CD4-positive, alpha-beta T cell treated with Interleukin-4 for 1 hour (primary cell): ENCODE data around the gene COL6A1.

Experiments
- DNase-seq, 2 donors: peaks; one replicate each; pipeline ENCODE4 v3.0.0-alpha.2; 2020 to 2022

COL6A1 gene

DNA sequence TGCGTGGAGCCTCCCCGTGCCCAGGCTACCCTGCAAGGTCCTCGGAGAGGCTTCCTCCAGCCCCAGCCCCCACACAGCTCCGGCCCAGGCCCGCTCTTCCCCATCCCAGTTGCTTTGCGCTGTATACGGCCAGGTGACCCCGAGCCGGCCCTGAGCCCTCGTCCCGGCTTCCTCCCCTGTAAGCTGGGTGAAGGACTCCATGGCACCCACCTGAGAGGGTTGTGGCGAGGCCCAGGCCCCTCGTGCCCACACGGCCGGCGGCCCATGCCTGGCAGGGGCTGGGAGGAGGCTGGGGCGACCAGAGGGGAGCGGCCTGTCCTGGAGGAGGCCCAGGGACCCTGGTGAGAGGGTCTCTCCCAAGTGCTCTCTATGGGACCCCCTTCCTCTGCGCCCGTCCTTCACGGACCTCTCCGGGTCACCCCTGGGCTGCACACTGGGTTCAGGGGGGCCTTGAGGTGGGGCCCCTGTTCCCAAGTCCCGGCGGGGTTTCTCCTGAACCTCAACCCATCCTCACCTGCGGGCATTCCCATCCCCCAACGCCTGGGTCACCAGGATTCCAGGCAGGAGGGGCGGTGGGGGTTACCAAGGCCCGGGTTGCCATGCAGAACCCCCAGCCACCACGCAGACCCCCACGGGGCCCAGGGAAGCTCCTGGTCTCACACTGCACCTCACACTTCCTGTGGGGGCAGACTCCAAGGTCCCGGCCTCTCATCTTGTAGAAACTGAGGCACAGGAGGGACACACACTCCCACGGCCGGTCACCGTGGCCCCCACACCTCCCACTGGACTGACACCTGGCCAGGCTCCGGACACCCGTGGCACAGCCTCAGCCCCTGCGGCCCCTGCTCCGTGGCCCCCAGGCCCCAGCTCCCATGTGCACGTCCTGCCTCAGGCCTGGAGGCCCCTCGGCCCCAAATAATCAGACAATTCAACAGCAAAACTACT is 25.2 kb downstream of the COL6A1 start:
- no peak for DNase-seq

- no peak for DNase-seq
Measured at GRCh38 chr21:46007492-46007868, 25.9 kb downstream of the COL6A1 start.

GRCh38 chr21:46008893-46009621 is 27.5 kb downstream of the COL6A1 start:
- no peak for DNase-seq

- DNase-seq, result no peak
Measured at GRCh38 chr21:46009951-46010705, 28.6 kb downstream of the COL6A1 start.

GRCh38 chr21:46011267-46011967 is 29.8 kb downstream of the COL6A1 start:
- DNase-seq, result no peak

DNA sequence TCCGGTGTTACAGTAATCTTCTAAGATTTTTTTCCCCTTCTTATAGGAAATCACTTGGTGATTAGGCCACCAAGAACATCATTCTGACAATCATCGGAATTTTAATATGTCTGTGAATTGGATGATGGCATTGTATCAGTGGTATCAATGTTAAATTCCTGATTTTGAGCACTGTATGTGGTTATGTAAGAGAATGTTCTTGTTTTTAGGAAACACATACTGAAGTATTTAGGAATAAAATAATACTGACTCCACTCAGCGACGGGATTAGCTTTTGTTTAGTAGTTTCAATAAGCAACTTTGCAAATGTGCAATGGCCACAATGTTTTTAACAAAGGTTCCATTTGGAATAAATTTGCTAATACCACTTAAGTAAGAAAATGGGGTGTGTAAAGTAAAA is 30.6 kb downstream of the COL6A1 start:
- DNase-seq, result no peak

DNA sequence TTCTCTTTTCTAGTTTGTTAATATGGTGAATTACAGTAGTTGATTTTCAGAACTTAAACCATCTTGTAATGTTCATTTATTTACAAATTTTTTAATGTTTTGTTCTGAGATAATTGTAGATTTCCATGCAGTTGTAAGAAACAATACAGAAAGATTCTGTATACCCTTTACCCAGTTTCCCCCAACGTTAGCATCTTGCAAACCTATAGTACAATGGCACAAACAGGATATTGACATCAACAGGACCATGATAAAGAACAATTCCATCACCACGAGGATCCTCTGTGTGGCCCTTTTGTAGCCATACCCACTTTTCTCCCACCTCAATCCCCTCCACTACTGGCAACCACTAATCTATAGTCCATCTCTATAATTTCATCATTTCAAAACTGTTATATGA is 33.3 kb downstream of the COL6A1 start:
- DNase-seq, result no peak

- no peak for DNase-seq
Measured at GRCh38 chr21:46017148-46017547, 35.6 kb downstream of the COL6A1 start.

DNA sequence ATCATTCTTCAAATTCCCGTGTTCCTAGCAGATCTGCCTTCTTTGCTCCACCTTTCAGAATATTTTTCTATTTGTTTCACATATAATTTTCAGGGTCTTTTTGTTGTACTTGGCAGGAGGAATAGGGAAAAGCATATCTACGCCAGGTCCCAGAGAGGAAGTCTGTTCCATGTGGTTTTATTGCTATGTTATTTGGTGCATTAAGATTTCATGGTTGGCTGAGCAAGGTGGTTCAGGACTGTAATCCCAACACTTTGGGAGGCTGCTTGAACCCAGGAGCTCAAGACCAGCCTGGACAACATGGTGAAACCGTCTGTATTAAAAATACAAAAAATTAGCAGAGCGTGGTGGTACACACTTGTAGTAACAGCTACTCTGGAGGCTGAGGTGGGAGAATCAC is 36.1 kb downstream of the COL6A1 start:
- DNase-seq, result no peak

DNA sequence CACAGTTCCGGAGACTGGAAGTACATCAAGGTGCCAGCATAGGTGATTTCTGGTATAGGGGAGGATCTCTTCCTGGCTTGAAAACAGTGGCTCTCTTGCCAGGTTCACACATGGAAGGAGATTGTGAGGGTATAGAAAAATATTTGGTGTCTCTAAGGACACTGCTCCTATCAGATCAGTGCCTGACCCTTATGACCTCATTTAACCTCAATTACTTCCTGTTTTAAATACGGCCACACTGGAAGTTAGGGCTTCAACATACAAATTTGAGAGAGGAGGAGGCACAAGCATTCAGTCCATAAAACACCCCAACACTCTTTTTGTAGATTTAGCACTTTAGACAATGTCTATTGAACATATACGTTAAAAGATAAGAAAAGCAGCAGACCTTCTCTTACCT is 37.0 kb downstream of the COL6A1 start:
- no peak for DNase-seq

DNA sequence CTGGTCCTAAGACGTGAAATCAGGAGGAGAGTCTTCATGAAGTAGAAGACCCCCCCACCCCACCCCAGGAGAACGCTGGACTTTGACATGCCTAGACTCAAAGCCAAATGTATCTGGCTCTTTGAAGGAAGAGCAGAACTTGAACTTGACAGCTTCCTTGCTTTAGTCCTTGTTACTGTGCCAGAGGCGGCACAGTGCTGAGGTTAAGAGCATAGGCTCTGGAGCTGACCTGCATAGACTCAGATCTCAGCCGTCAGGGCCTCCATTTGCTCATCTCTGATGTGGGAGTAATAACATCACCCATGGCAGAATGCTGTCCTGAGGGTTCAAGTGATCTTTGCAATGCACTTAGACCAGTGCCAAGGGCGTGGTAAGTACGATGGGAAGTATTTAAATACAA is 39.0 kb downstream of the COL6A1 start:
- DNase-seq, result no peak

- DNase-seq, result no peak
Measured at GRCh38 chr21:46021398-46021797, 39.8 kb downstream of the COL6A1 start.

DNA sequence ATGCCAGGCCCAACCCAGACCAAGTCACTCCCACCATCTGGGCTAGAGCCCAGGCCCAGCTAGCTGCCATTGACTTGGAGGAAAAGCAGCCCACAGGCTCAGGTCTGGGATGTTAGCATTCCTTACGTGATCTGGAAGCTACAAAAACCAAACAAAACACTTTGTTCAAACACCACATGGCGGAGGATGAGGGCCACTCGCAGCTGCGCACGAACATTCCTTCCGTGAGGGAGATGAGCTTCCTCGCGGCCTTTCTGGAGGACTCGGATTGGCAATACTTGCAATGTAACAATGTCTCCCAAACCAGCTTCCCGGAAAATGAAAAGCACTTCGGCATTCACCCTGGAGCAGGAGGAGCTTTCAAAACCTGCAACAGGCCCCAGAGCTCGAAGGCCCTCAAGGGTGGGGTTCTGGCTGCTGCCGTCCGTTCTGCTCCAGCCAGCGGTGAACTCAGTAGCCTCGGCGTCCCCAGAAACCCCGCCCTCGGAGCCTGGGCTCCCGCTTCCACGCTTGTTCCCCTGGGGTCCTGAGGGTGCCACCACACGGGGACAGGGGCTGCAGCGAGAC is 40.5 kb downstream of the COL6A1 start:
- no peak for DNase-seq

DNA sequence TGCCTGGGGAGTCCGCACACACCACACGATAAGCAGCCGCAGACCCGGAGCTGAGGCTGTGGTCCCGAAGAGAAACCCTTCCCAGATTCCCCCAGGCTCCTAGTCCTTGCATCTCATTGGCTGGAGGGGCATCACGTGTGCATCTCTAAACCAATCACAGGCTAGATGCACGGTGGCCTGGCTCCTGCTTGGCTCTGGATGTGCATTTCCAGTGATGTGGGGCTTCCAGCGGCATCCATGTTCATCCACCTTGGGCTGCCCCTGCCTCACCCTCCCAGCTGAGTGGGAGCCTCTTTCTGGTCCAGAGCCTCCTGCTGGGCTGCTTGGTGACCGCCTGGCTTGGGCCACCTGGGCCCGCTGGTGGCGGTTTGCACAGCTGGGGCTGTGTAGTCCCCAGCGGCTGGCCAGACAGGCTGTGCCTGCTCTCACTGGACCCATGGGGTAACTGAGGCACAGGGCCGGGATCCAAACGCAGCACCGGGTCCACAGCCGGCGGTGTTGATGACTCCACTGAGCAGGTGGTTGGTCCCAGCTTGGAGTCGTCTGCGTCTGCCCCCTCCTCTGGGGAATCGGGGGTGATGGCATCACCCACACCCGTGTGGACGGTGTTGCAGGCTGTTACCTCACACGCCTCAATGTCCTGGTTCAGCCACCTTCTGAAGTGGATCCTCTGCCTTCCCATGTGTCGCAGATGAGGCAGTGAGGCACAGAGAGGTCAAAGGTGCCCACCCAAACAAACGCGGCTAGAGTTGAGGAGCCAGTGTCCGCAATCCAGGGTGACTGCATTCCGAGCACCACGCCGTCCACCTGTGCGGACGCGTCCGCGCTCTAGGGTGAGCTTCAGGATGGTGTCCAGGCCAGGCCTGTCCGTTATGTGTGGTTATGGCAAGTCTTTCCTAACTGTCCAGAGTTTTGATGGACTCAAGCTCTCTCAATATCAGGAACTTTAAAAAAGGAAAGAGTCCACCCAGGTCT is 41.3 kb downstream of the COL6A1 start:
- DNase-seq, result no peak

DNA sequence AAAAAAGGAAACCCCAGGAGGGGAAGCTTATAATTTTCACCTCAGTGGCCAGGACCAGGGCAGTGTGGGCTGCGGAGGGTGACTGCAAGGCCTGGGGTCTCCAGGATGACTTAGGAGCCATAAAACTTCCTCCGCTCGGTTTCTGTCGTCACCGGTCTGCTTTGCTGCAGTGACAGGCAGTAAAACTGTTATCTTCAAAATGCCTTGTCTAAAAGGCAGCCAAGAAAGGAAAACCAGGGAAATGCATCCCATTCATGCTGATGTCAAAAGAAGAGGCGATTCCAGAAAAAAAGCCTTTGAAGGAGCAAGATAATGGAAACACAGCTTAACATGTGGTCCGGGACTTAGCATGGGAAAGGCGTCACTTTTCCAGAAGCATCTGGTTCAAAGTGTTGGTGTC is 42.0 kb downstream of the COL6A1 start:
- no peak for DNase-seq

DNA sequence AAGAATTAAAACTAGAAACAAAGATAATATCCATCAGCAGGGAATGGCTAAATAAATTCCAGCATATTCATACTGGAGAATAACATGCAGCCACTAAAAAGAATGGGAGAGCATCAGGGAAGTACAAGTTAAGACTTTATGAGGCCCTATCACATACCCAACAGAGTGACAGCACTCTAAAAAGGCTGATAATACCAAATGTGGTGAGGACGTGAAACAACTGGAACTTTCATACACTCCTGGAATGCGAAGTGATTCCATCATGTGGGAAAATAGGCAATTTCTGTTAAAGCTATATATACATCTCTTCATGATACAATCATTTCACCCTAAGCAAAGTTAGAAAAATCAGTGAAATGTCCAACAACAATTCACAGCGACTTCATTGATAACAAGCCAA is 42.6 kb downstream of the COL6A1 start:
- no peak for DNase-seq

- DNase-seq, result no peak
Measured at GRCh38 chr21:46025113-46025770, 43.7 kb downstream of the COL6A1 start.

- DNase-seq, result no peak
Measured at GRCh38 chr21:46027851-46028493, 46.4 kb downstream of the COL6A1 start.

GRCh38 chr21:46028573-46029091 is 47.1 kb downstream of the COL6A1 start:
- no peak for DNase-seq
